ENCODE data around the gene PNPLA1. TPM values are rescaled to one million over a fixed set of nuclear protein-coding genes. Genes with fewer than 3 reads are reported as not detected.

The PNPLA1 gene
- total and polyA plus RNA-seq, 8 donors: 0.38 to 2.2 (median 0.60) TPM; not detected in 4

DNA sequence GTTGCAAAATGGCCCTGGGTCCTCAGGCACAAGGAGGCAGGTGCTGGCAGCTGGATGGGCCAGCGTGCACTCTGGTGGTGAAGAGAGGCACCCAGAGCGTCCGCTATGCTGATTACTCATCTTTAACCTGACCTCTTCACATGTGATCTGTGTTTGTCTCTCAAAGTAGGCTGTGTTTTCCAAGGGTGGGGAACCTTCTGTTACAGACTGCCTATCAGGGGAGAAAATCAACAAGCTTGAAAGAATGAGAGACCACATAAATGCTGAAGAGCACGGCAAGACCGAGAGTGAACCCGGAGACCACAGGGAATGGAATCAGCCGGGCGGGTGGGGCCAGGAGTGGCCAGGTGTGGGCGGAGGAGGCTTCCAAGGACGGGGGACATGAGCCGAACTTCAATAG lies 50.6 kb downstream of the PNPLA1 start:
- H3K9me3 ChIP-seq: no peaks in the 10 kb centered on the region
- H3K27ac ChIP-seq: no peak overlapping the region
- no peak for DNase-seq
- H3K36me3 ChIP-seq: peaks cover 0 to 20% (median 2%) of the 10 kb centered on the region in 4 donors
- no peak overlapping the region for H3K4me3 ChIP-seq
- H3K4me1 ChIP-seq: peaks cover 0 to 8% (median 0%) of the 10 kb centered on the region in 4 donors
- intact Hi-C loops (cut with DNase I; ENCODE audit: low total_unique reads): no loop called here
- TF ChIP-seq POLR2AphosphoS5 (IDR thresholded peaks at IDR 0.05) (no peak), EP300 (IDR thresholded peaks at IDR 0.05) (no peak), POLR2A (IDR thresholded peaks at IDR 0.05) (no peak)
- TF ChIP-seq, protein P1, sequence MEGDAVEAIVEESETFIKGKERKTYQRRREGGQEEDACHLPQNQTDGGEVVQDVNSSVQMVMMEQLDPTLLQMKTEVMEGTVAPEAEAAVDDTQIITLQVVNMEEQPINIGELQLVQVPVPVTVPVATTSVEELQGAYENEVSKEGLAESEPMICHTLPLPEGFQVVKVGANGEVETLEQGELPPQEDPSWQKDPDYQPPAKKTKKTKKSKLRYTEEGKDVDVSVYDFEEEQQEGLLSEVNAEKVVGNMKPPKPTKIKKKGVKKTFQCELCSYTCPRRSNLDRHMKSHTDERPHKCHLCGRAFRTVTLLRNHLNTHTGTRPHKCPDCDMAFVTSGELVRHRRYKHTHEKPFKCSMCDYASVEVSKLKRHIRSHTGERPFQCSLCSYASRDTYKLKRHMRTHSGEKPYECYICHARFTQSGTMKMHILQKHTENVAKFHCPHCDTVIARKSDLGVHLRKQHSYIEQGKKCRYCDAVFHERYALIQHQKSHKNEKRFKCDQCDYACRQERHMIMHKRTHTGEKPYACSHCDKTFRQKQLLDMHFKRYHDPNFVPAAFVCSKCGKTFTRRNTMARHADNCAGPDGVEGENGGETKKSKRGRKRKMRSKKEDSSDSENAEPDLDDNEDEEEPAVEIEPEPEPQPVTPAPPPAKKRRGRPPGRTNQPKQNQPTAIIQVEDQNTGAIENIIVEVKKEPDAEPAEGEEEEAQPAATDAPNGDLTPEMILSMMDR (IDR thresholded peaks at IDR 0.05): no peak
- H3K27me3 ChIP-seq: no peaks in the 10 kb centered on the region
- 44 to 76% (median 60%) methylated on average over 8 to 11 of the region's 11 CpGs for WGBS, 5 donors

DNA sequence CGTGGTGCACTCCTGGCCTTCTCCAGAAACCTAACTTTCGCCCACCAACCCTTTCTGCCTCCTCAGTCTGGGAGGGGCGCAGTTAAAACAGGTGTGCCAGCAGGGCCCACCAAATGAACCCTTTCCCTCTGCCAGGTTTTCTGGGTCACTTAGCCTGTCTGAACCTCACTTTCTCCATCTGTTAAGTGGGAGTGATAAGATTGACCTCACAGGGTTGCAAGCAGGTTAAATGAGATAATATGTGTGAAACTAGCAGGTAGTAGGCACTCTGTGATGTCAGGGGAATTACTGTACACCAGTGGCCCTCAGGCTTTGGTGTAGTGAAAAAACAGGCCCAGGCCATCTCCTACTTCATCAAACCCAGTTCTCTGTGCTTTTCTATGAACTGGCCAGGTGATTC lies 52.7 kb downstream of the PNPLA1 start:
- Histone ChIP-seq H3K4me3 (no peak overlapping the region), H3K27ac (no peak overlapping the region), H3K36me3 (peaks cover 0 to 38% (median 2%) of the 10 kb centered on the region in 4 donors), H3K9me3 (no peaks in the 10 kb centered on the region), H3K4me1 (peaks cover 0 to 8% (median 0%) of the 10 kb centered on the region in 4 donors), H3K27me3 (no peaks in the 10 kb centered on the region)
- DNase-seq: no peak
- intact Hi-C loops (cut with DNase I; ENCODE audit: low total_unique reads): no loop called here
- 88 to 97% (median 91%) methylated on average over 3 of the region's 3 CpGs for WGBS, 5 donors
- TF ChIP-seq POLR2A (IDR thresholded peaks at IDR 0.05) (no peak), POLR2AphosphoS5 (IDR thresholded peaks at IDR 0.05) (no peak), EP300 (IDR thresholded peaks at IDR 0.05) (no peak)
- TF ChIP-seq, protein P1 (IDR thresholded peaks at IDR 0.05): no peak

DNA sequence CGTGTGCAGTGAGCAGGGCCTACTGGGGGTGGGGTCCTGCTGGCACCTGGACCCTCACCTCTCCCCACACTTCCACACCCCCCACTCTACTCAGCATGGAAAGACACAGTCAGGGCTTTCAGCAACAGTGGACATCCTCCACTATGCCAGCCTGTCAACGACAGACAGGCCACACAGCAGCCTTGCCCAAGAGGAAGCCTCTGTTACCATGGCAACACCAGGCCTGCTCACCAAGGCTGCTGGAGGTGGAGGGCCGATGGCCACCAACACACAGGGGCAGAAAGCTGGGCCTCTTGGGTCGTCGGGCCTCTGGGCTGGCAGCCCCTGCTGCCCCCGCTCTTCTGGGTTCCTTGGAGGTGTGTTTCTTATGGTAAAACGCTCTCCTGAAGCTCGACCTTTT lies 53.2 kb downstream of the PNPLA1 start:
- intact Hi-C loops (cut with DNase I; ENCODE audit: low total_unique reads): no loop called here
- H3K4me1 ChIP-seq: peaks cover 0 to 8% (median 0%) of the 10 kb centered on the region in 4 donors
- no peaks in the 10 kb centered on the region for H3K9me3 ChIP-seq
- H3K27ac ChIP-seq: no peak overlapping the region
- TF ChIP-seq POLR2AphosphoS5 (IDR thresholded peaks at IDR 0.05) (no peak), EP300 (IDR thresholded peaks at IDR 0.05) (no peak), POLR2A (IDR thresholded peaks at IDR 0.05) (no peak)
- TF ChIP-seq, protein P1 (IDR thresholded peaks at IDR 0.05): no peak
- 71 to 86% (median 77%) methylated on average over 8 of the region's 8 CpGs for WGBS, 5 donors
- H3K27me3 ChIP-seq: no peaks in the 10 kb centered on the region
- H3K36me3 ChIP-seq: peaks cover 0 to 38% (median 2%) of the 10 kb centered on the region in 4 donors
- H3K4me3 ChIP-seq: no peak overlapping the region
- DNase-seq: no peak

DNA sequence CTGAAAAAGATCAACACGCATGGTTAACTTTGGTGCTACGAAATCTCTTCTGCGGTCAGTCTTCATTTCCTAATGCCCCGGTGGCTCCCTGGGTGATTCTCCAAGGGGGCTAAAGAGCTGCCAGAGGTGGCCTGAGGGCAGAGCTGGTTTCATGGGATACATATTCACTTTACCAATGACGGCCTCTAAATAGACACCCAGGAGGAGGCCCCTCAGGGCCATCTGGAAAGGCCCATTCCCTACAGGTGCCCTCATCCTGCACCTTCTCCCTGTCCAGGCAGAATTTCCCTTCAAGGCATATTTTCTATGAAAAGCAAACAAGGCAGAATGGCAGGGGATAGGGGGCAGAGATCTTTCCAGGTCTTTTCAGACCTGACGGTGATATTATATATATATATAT lies 54.3 kb downstream of the PNPLA1 start:
- Histone ChIP-seq H3K4me1 (peaks cover 0 to 4% (median 0%) of the 10 kb centered on the region in 4 donors), H3K27ac (no peak overlapping the region), H3K36me3 (peaks cover 0 to 43% (median 2%) of the 10 kb centered on the region in 4 donors), H3K9me3 (no peaks in the 10 kb centered on the region), H3K4me3 (no peak overlapping the region), H3K27me3 (no peaks in the 10 kb centered on the region)
- no peak for TF ChIP-seq POLR2A (IDR thresholded peaks at IDR 0.05)
- TF ChIP-seq POLR2AphosphoS5 (IDR thresholded peaks at IDR 0.05): no peak
- TF ChIP-seq EP300 (IDR thresholded peaks at IDR 0.05): no peak
- TF ChIP-seq, protein P1 (IDR thresholded peaks at IDR 0.05): no peak
- DNase-seq: no peak
- 83 to 98% (median 96%) methylated on average over 6 of the region's 6 CpGs for WGBS, 5 donors
- intact Hi-C loops (cut with DNase I; ENCODE audit: low total_unique reads): no loop called here

All from stomach (tissue), 9 donors.